ENCODE data around the gene DIPK1A.

GRCh38 chr1:92831368-92831761 lies 129.9 kb downstream of the DIPK1A start:
- TF ChIP-seq CTCF (IDR thresholded peaks at IDR 0.05; ENCODE audit: low read length) (no peak), EZH2 (IDR thresholded peaks at IDR 0.05; ENCODE audit: borderline replicate concordance, low read length) (no peak)
